Naive thymus-derived CD8-positive, alpha-beta T cell (primary cell): ENCODE measurements around the gene TSHZ1. TPM values are rescaled to one million over a fixed set of nuclear protein-coding genes. Genes with fewer than 3 reads are reported as not detected.

ENCODE experiments used
- ATAC-seq, 2 donors: fragments of 150-1000 bp; cut with Tn5 transposase in 1 of 2; sonication (Bioruptor Pico), chemical (Tn5 transposase) in 1 of 2; 1 replicate in 1 of 2; 2 replicates in 1 of 2; pipeline ENCODE4 v1.10.0; 2021; ENCODE audit warnings: mild to moderate bottlenecking in 2 of 2, moderate library complexity in 2 of 2
- POLR2A ChIA-PET: fragments of 350-600 bp; sonication (Branson Sonifier 250); formaldehyde crosslinking; loops from one replicate; lab custom pipeline; 2021; ENCODE audit warnings: antibody characterized with exemption; lab: Charles Lee
- DNase-seq, 10 donors: peaks; one replicate each; pipeline versions ENCODE4 v3.0.0 to v3.0.0-alpha.2; 2020 to 2022
- H3K27ac Mint-ChIP-seq, 10 donors: one replicate each; pipeline ENCODE4 v1.8.0; 2020 to 2022; ENCODE audit warnings: mild to moderate bottlenecking in 10 of 10, mixed read lengths in 10 of 10, moderate library complexity in 4 of 10, inconsistent platforms in 1 of 10
- H3K27me3 Mint-ChIP-seq, 5 donors: one replicate each; pipeline ENCODE4 v1.8.0; 2021 to 2022; ENCODE audit warnings: mixed read lengths in 5 of 5
- H3K36me3 Mint-ChIP-seq, 3 donors: one replicate each; pipeline ENCODE4 v1.8.0; 2020 to 2022; ENCODE audit warnings: mixed read lengths in 3 of 3, mild to moderate bottlenecking in 2 of 3, inconsistent platforms in 1 of 3
- H3K4me1 Mint-ChIP-seq, 4 donors: one replicate each; pipeline ENCODE4 v1.8.0; 2021 to 2022; ENCODE audit warnings: mixed read lengths in 4 of 4
- H3K4me3 Mint-ChIP-seq, 10 donors: one replicate each; pipeline ENCODE4 v1.8.0; 2020 to 2022; ENCODE audit warnings: mild to moderate bottlenecking in 10 of 10, mixed read lengths in 10 of 10, moderate library complexity in 6 of 10, inconsistent platforms in 1 of 10
- H3K9me3 Mint-ChIP-seq, 9 donors: one replicate each; pipeline ENCODE4 v1.8.0; 2020 to 2022; ENCODE audit warnings: mixed read lengths in 9 of 9, mild to moderate bottlenecking in 3 of 9, inconsistent platforms in 1 of 9, moderate library complexity in 1 of 9
- polyA plus RNA-seq, 3 donors: library from polyadenylated mRNA; unstranded; fragments of 300-500 nt; fragmentation: Illumina TruSeq; gene quantifications; one replicate each; pipeline ENCODE4 v1.2.3, GENCODE V29; 2021
- total RNA-seq, 8 experiments: library from RNA in 2 of 8; stranded (reverse) in 2 of 8; gene quantifications; one replicate each; pipeline ENCODE4 v1.2.3 and lab custom pipeline; 2021 to 2026

Gene TSHZ1
- total RNA-seq (10 to 100 TPM; 32.8 to 33.6 TPM), polyA plus RNA-seq (1 to 10 TPM; 2.8 to 7.1 (median 3.7) TPM), total RNA-seq (lab: John Stamatoyannopoulos, UW) (24.5 to 61.7 (median 50.3) reads per million in 6 experiments)

- no peaks in the 10 kb centered on the region for H3K27me3 Mint-ChIP-seq
- DNase-seq (peak in 9 of 10 donors; percentile 45 to 85 (median 74)), ATAC-seq (peak; percentile 43 to 65)
- peak within 1 kb of the TSS; percentile 94 to 100 (median 97) for H3K4me3 Mint-ChIP-seq
- H3K4me1 Mint-ChIP-seq: peaks cover 40 to 70% (median 63%) of the 10 kb centered on the region in 4 donors
- peak within 1 kb of the TSS; percentile 92 to 99 (median 96) for H3K27ac Mint-ChIP-seq
- H3K36me3 Mint-ChIP-seq: peaks cover 0 to 7% (median 2%) of the 10 kb centered on the region in 3 donors
- POLR2A ChIA-PET: interaction anchor here (0.7 to 7.3 kb wide), 15 partner anchors 10 to 1128 kb away, joined by 3 to 93 read pairs (median 5); partner anchors contain the start of gene ZNF407
- no peaks in the 10 kb centered on the region for H3K9me3 Mint-ChIP-seq
These were observed at the start of gene TSHZ1 for GRCh38 chr18:75210274-75211001. Gene TSHZ1 (plus strand): TSS chr18:75210797. CDS start chr18:75211877, 1,080 bp downstream.

- peak overlapping the region; percentile 77 to 95 (median 93) for H3K27ac Mint-ChIP-seq
These were observed 49.2 kb upstream of the TSHZ1 start for GRCh38 chr18:75161256-75162028.

GRCh38 chr18:75162467-75162866 is 48.1 kb upstream of the TSHZ1 start:
- no peak for ATAC-seq
- H3K36me3 Mint-ChIP-seq: peaks cover 0 to 2% (median 0%) of the 10 kb centered on the region in 3 donors
- POLR2A ChIA-PET: no interaction called here
- H3K4me1 Mint-ChIP-seq: peaks cover 4 to 16% (median 14%) of the 10 kb centered on the region in 4 donors
- H3K27ac Mint-ChIP-seq: peak overlapping the region in 4 of 10 donors; percentile 26 to 95 (median 64)
- peaks cover 0 to 9% (median 1%) of the 10 kb centered on the region in 5 donors for H3K27me3 Mint-ChIP-seq
- peak in 1 of 10 donors; percentile 16 for DNase-seq
- H3K9me3 Mint-ChIP-seq: peaks cover 0 to 23% (median 0%) of the 10 kb centered on the region in 9 donors
- peak overlapping the region in 8 of 10 donors; percentile 35 to 94 (median 70) for H3K4me3 Mint-ChIP-seq

More at GRCh38 chr18:75161256-75162028, 49.2 kb upstream of the TSHZ1 start:
- peaks cover 0 to 18% (median 0%) of the 10 kb centered on the region in 9 donors for H3K9me3 Mint-ChIP-seq
- peaks cover 0 to 2% (median 0%) of the 10 kb centered on the region in 3 donors for H3K36me3 Mint-ChIP-seq
- peak overlapping the region; percentile 90 to 94 (median 92) for H3K4me3 Mint-ChIP-seq
- peaks cover 4 to 16% (median 14%) of the 10 kb centered on the region in 4 donors for H3K4me1 Mint-ChIP-seq
- ATAC-seq (peak; percentile 83 to 97), DNase-seq (peak in 8 of 10 donors; percentile 13 to 43 (median 26))
- peaks cover 0 to 4% (median 0%) of the 10 kb centered on the region in 5 donors for H3K27me3 Mint-ChIP-seq
- POLR2A ChIA-PET: interaction anchor here (1.0 to 1.2 kb wide), 2 partner anchors 48 to 49 kb away, joined by 3 read pairs; partner anchors contain the start of genes PTGR3 and TSHZ1

GRCh38 chr18:75162978-75163377 is 47.6 kb upstream of the TSHZ1 start:
- Mint-ChIP-seq H3K27me3 (peaks cover 0 to 9% (median 1%) of the 10 kb centered on the region in 5 donors), H3K27ac (peak overlapping the region in 1 of 10 donors; percentile 8), H3K9me3 (peaks cover 0 to 23% (median 0%) of the 10 kb centered on the region in 9 donors), H3K36me3 (peaks cover 0 to 2% (median 0%) of the 10 kb centered on the region in 3 donors), H3K4me3 (peak overlapping the region in 1 of 10 donors; percentile 27), H3K4me1 (peaks cover 3 to 16% (median 14%) of the 10 kb centered on the region in 4 donors)
- no peak for ATAC-seq
- DNase-seq: peak in 1 of 10 donors; percentile 31
- POLR2A ChIA-PET: no interaction called here

GRCh38 chr18:75163736-75164135 is 46.9 kb upstream of the TSHZ1 start:
- H3K27me3 Mint-ChIP-seq: peaks cover 0 to 8% (median 1%) of the 10 kb centered on the region in 5 donors
- ATAC-seq: no peak
- peaks cover 0 to 2% (median 0%) of the 10 kb centered on the region in 3 donors for H3K36me3 Mint-ChIP-seq
- POLR2A ChIA-PET: no interaction called here
- H3K4me3 Mint-ChIP-seq: no peak overlapping the region
- DNase-seq: peak in 1 of 10 donors; percentile 60
- peaks cover 0 to 23% (median 0%) of the 10 kb centered on the region in 9 donors for H3K9me3 Mint-ChIP-seq
- H3K4me1 Mint-ChIP-seq: peaks cover 2 to 16% (median 14%) of the 10 kb centered on the region in 4 donors
- no peak overlapping the region for H3K27ac Mint-ChIP-seq

GRCh38 chr18:75164479-75164878 is 46.1 kb upstream of the TSHZ1 start:
- Mint-ChIP-seq H3K9me3 (peaks cover 0 to 23% (median 0%) of the 10 kb centered on the region in 9 donors), H3K4me1 (peaks cover 2 to 16% (median 14%) of the 10 kb centered on the region in 4 donors), H3K27me3 (peaks cover 0 to 5% (median 1%) of the 10 kb centered on the region in 5 donors), H3K27ac (no peak overlapping the region), H3K4me3 (no peak overlapping the region), H3K36me3 (peaks cover 0 to 2% (median 0%) of the 10 kb centered on the region in 3 donors)
- DNase-seq (peak in 1 of 10 donors; percentile 54), ATAC-seq (no peak)
- POLR2A ChIA-PET: no interaction called here

- Mint-ChIP-seq H3K27ac (no peak overlapping the region), H3K27me3 (peaks cover 0 to 5% (median 1%) of the 10 kb centered on the region in 5 donors), H3K4me1 (peaks cover 2 to 14% (median 13%) of the 10 kb centered on the region in 4 donors), H3K36me3 (peaks cover 0 to 3% (median 0%) of the 10 kb centered on the region in 3 donors), H3K4me3 (no peak overlapping the region), H3K9me3 (peaks cover 0 to 23% (median 0%) of the 10 kb centered on the region in 9 donors)
- no peak for ATAC-seq
- no peak for DNase-seq
- POLR2A ChIA-PET: no interaction called here
These were observed 44.7 kb upstream of the TSHZ1 start for GRCh38 chr18:75165926-75166325.

- H3K36me3 Mint-ChIP-seq: peaks cover 0 to 3% (median 0%) of the 10 kb centered on the region in 3 donors
- no peak overlapping the region for H3K27ac Mint-ChIP-seq
- H3K4me3 Mint-ChIP-seq: no peak overlapping the region
- no peak for ATAC-seq
- H3K27me3 Mint-ChIP-seq: peaks cover 0 to 5% (median 1%) of the 10 kb centered on the region in 5 donors
- H3K4me1 Mint-ChIP-seq: peaks cover 0 to 2% (median under 1%) of the 10 kb centered on the region in 4 donors
- H3K9me3 Mint-ChIP-seq: peaks cover 0 to 23% (median 0%) of the 10 kb centered on the region in 9 donors
- POLR2A ChIA-PET: no interaction called here
- DNase-seq: no peak
These were observed 43.5 kb upstream of the TSHZ1 start for GRCh38 chr18:75167137-75167536.

- Mint-ChIP-seq H3K27me3 (peaks cover 0 to 5% (median 1%) of the 10 kb centered on the region in 5 donors), H3K27ac (no peak overlapping the region), H3K4me3 (peak overlapping the region in 1 of 10 donors; percentile 24), H3K4me1 (peaks cover under 1 to 6% (median 3%) of the 10 kb centered on the region in 4 donors), H3K36me3 (peaks cover 0 to 3% (median 0%) of the 10 kb centered on the region in 3 donors), H3K9me3 (peaks cover 0 to 23% (median 0%) of the 10 kb centered on the region in 9 donors)
- no peak for DNase-seq
- ATAC-seq: no peak
- POLR2A ChIA-PET: no interaction called here
These were observed 42.6 kb upstream of the TSHZ1 start for GRCh38 chr18:75167759-75168618.

GRCh38 chr18:75168619-75169018 is 42.0 kb upstream of the TSHZ1 start:
- H3K9me3 Mint-ChIP-seq: peaks cover 0 to 23% (median 0%) of the 10 kb centered on the region in 9 donors
- peaks cover 0 to 5% (median 1%) of the 10 kb centered on the region in 5 donors for H3K27me3 Mint-ChIP-seq
- POLR2A ChIA-PET: no interaction called here
- no peak for DNase-seq
- H3K4me3 Mint-ChIP-seq: no peak overlapping the region
- H3K27ac Mint-ChIP-seq: no peak overlapping the region
- peaks cover 0 to 3% (median 0%) of the 10 kb centered on the region in 3 donors for H3K36me3 Mint-ChIP-seq
- peaks cover 7 to 10% (median 7%) of the 10 kb centered on the region in 4 donors for H3K4me1 Mint-ChIP-seq
- ATAC-seq: no peak

GRCh38 chr18:75169411-75169810 is 41.2 kb upstream of the TSHZ1 start:
- no peak overlapping the region for H3K4me3 Mint-ChIP-seq

More at GRCh38 chr18:75169411-75169810, 41.2 kb upstream of the TSHZ1 start:
- POLR2A ChIA-PET: no interaction called here
- Mint-ChIP-seq H3K9me3 (peaks cover 0 to 21% (median 0%) of the 10 kb centered on the region in 9 donors), H3K27me3 (peaks cover 0 to 5% (median 1%) of the 10 kb centered on the region in 5 donors), H3K27ac (no peak overlapping the region), H3K36me3 (peaks cover 0 to 3% (median 0%) of the 10 kb centered on the region in 3 donors), H3K4me1 (peaks cover 9 to 14% (median 12%) of the 10 kb centered on the region in 4 donors)
- ATAC-seq: no peak
- DNase-seq: no peak
